Fibroblast of the aortic adventitia (primary cell): Measurements from ENCODE around the gene APPBP2. TPM values are rescaled to one million over a fixed set of nuclear protein-coding genes. Genes with fewer than 3 reads are reported as not detected.
"Not testable (repeated sequence)": the region's sequence is repeated elsewhere in the genome, so short reads cannot be mapped to it uniquely, and the experiment has no call there.

Source experiments
- DNase-seq: peaks from one replicate; pipeline ENCODE4 v3.0.0-alpha.2; 2010; ENCODE audit warnings: low read depth
- H3K4me3 ChIP-seq: 2 replicates; pipeline ENCODE4 v1.5.1; 2011; ENCODE audit warnings: low read depth, mild to moderate bottlenecking, control low read depth, low read length, moderate library complexity
- CTCF ChIP-seq: IDR thresholded peaks from 2 replicates; pipeline ENCODE4 v1.5.1; 2011; ENCODE audit warnings: mild to moderate bottlenecking, low read length, control low read depth, inconsistent platforms; ENCODE audit not compliant: insufficient read depth
- total RNA-seq: library from RNA; depleted of rRNA; stranded (reverse); fragments of >200 nt; gene quantifications from 2 replicates; pipeline ENCODE4 v1.2.3, GENCODE V29; 2012; ENCODE audit warnings: low replicate concordance

APPBP2 gene
- total RNA-seq, 1 donor: 44.6 TPM

- H3K4me3 ChIP-seq: no peak overlapping the region
- DNase-seq: no peak
- TF ChIP-seq CTCF: no peak
Measured at GRCh38 chr17:60501589-60501988, 24.5 kb downstream of the APPBP2 start.

DNA sequence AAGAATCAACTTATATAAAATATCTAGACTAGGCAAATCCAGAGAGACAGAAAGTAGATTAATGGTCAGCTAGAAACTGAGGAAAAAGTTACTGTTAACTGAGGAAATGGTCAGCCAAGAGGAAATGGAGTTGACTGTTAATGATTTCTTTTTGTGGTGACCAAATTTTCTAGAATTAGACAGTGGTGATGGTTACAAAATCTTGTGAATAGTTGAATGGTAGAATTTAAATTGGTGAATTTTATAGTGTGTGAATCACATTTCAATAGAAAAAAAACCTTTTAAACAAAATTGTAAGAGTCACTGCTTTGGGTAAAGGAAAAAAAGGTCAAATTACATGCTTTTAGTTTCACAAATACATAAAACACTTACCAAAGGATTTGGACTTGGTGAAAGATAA, 30.0 kb downstream of the APPBP2 start:
- TF ChIP-seq CTCF: no peak
- DNase-seq: no peak
- no peak overlapping the region for H3K4me3 ChIP-seq

DNA sequence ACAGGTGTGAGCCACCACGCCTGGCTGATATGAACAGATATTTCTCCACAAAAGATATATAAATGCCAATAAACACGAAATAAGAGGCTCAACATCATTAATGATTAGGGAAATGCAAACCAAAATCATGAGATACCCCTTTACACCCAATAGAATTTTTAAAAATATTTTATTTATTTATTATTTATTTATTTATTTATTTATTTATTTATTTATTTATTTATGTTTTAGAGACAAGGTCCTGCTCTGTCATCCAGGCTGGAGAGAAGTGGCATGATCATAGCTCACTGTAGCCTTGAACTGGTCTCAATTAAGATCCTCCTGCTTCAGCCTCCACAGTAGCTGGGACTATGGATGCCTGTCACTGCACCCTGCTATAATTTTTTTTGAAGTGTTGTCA, 30.8 kb downstream of the APPBP2 start:
- DNase-seq: no peak
- no peak for TF ChIP-seq CTCF
- H3K4me3 ChIP-seq: no peak overlapping the region

- no peak overlapping the region for H3K4me3 ChIP-seq
- no peak for TF ChIP-seq CTCF
- no peak for DNase-seq
Measured at GRCh38 chr17:60493847-60494321, 32.2 kb downstream of the APPBP2 start.

DNA sequence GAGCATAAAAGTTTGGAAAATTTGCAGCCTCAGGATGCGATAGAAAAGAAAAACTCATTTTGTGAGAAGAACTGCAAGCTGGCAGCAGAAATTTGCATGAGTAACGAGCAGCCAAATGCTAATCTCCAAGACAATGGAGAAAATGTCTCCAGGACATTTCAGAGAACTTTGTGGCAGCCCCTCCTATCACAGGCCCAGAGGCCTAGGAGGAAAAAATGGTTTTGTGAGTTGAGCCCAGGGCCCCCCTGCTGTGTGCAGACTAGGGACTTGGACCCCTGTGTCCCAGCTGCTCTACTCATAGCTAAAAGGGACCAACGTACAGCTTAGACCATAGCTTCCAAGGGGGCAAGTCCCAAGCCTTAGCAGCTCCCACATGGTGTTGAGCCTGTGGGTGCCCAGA, 34.3 kb downstream of the APPBP2 start:
- no peak for TF ChIP-seq CTCF
- DNase-seq: no peak

DNA sequence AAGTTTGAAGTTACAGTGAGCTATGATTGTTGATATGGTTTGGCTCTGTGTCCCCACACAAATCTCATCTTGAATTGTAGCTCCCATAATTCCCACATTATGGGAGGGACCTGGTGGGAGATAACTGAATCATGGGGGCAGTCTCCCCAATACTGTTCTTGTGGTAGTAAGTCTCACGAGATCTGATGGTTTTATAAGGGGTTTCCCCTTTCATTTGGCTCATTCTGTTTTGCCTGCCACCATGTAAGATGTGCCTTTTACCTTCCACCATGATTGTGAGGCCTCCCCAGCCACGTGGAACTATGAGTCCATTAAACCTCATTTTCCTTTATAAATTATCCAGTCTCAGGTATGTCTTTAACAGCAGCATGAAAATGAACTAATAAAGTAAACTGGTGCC, 35.4 kb downstream of the APPBP2 start:
- H3K4me3 ChIP-seq, DNase-seq: not testable (repeated sequence)

More for the DNA sequence above, 34.3 kb downstream of the APPBP2 start:
- no peak overlapping the region for H3K4me3 ChIP-seq

GRCh38 chr17:60481604-60482003, 44.4 kb downstream of the APPBP2 start:
- TF ChIP-seq CTCF: no peak
- DNase-seq: no peak
- no peak overlapping the region for H3K4me3 ChIP-seq
